ENCODE measurements around the gene WEE2.
"Not testable (repeated sequence)": the region's sequence is repeated elsewhere in the genome, so short reads cannot be mapped to it uniquely, and the experiment has no call there.

WEE2 gene

GRCh38 chr7:141708351-141708750 is at the start of gene WEE2:
TSS of gene WEE2 (plus strand) at chr7:141708353. CDS start at chr7:141708759, 406 bp downstream.
- no peak for DNase-seq

GRCh38 chr7:141659501-141659900 is 48.7 kb upstream of the WEE2 start:
- no peak for DNase-seq

GRCh38 chr7:141660259-141660658 is 47.9 kb upstream of the WEE2 start:
- no peak for DNase-seq

GRCh38 chr7:141663081-141663849 is 44.9 kb upstream of the WEE2 start:
- DNase-seq: no peak

- no peak for DNase-seq
Observed at GRCh38 chr7:141664450-141664849, 43.7 kb upstream of the WEE2 start.

- DNase-seq: no peak
Observed at GRCh38 chr7:141665208-141666035, 42.7 kb upstream of the WEE2 start.

- DNase-seq: no peak
Observed at GRCh38 chr7:141666071-141666470, 42.1 kb upstream of the WEE2 start.

- DNase-seq: no peak
Observed at GRCh38 chr7:141668853-141669252, 39.3 kb upstream of the WEE2 start.

GRCh38 chr7:141671705-141672496 is 36.3 kb upstream of the WEE2 start:
- DNase-seq: no peak

GRCh38 chr7:141673346-141673745 is 34.8 kb upstream of the WEE2 start:
- DNase-seq: no peak

GRCh38 chr7:141674171-141674671 is 33.9 kb upstream of the WEE2 start:
- DNase-seq: no peak

GRCh38 chr7:141674702-141675101 is 33.5 kb upstream of the WEE2 start:
- peak; percentile 21 for DNase-seq

- DNase-seq: no peak
Observed at GRCh38 chr7:141675436-141676215, 32.5 kb upstream of the WEE2 start.

GRCh38 chr7:141676618-141677017 is 31.5 kb upstream of the WEE2 start:
- DNase-seq: no peak

- DNase-seq: no peak
Observed at GRCh38 chr7:141679014-141679413, 29.1 kb upstream of the WEE2 start.

GRCh38 chr7:141685285-141686023 is 22.7 kb upstream of the WEE2 start:
- no peak for DNase-seq

- DNase-seq: no peak
Observed at GRCh38 chr7:141686074-141686473, 22.1 kb upstream of the WEE2 start.

GRCh38 chr7:141686670-141687069 is 21.5 kb upstream of the WEE2 start:
- DNase-seq: no peak

- no peak for DNase-seq
Observed at GRCh38 chr7:141688043-141688442, 20.1 kb upstream of the WEE2 start.

- not testable (repeated sequence) for DNase-seq
Observed at GRCh38 chr7:141689072-141689825, 18.9 kb upstream of the WEE2 start.

- DNase-seq: no peak
Observed at GRCh38 chr7:141691540-141691939, 16.6 kb upstream of the WEE2 start.
